Ishikawa (cell line): Measurements from ENCODE around the gene SERF2.

ENCODE experiments used
- CEBPB ChIP-seq: IDR thresholded peaks from 2 replicates; pipeline ENCODE4 v1.6.1; 2012
- CREB1 ChIP-seq: IDR thresholded peaks from 2 replicates; pipeline ENCODE4 v1.6.1; 2012; ENCODE audit warnings: low read depth
- EGR1 ChIP-seq: IDR thresholded peaks from 2 replicates; pipeline ENCODE4 v1.6.1; 2012
- EP300 ChIP-seq: IDR thresholded peaks from 2 replicates; pipeline ENCODE4 v1.6.1; 2012; ENCODE audit warnings: borderline replicate concordance
- MAX ChIP-seq: IDR thresholded peaks from 2 replicates; pipeline ENCODE4 v1.6.1; 2012
- NFIC ChIP-seq: IDR thresholded peaks from 2 replicates; pipeline ENCODE4 v1.6.1; 2012
- RAD21 ChIP-seq: IDR thresholded peaks from 2 replicates; pipeline ENCODE4 v1.6.1; 2012; ENCODE audit warnings: low read depth
- REST ChIP-seq: IDR thresholded peaks from 2 replicates; pipeline ENCODE4 v1.6.1; 2012; ENCODE audit warnings: low read depth, mild to moderate bottlenecking
- TAF1 ChIP-seq: IDR thresholded peaks from 2 replicates; pipeline ENCODE4 v1.6.1; 2012; ENCODE audit warnings: low read depth, mild to moderate bottlenecking
- TCF12 ChIP-seq: IDR thresholded peaks from 2 replicates; pipeline ENCODE4 v1.6.1; 2012; ENCODE audit warnings: low read depth
- YY1 ChIP-seq: IDR thresholded peaks from 2 replicates; pipeline ENCODE4 v1.6.1; 2012; ENCODE audit warnings: low read depth

GRCh38 chr15:43821505-43821904 lies 29.4 kb downstream of the SERF2 start:
- TF ChIP-seq NFIC, result no peak
- TF ChIP-seq EP300, result no peak
- no peak for TF ChIP-seq YY1
- no peak for TF ChIP-seq EGR1
- TF ChIP-seq REST, result no peak
- no peak for TF ChIP-seq MAX
- TF ChIP-seq CEBPB, result no peak
- no peak for TF ChIP-seq TCF12
- TF ChIP-seq TAF1, result no peak
- no peak for TF ChIP-seq RAD21
- TF ChIP-seq CREB1, result no peak
